Bone marrow (tissue), 2 donors: ENCODE data around the gene CPEB3.
"Not testable (repeated sequence)": the region's sequence is repeated elsewhere in the genome, so short reads cannot be mapped to it uniquely, and the experiment has no call there.

Experiments
- DNase-seq, 2 donors: peaks; one replicate each; lab custom pipeline; 2025; lab: John Stamatoyannopoulos, UW

Gene CPEB3

DNA sequence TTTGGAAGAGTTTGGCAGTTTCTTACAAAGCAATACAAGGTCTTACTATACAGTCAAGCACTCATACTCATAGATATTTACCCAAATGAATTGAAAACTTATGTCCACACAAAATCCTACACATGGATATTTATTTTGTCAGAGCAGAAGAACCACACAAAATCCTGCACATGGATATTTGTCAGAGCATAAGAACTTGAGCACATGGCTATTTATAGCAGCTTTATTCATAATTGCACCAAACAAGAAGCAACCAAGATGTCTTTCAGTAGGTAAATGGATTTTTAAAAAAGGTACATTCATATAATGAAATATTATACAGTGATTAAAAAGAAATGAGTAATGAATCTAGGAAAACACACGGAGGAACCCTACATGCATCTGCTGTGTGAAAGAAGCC is 251.9 kb downstream of the CPEB3 start:
- DNase-seq = no peak

DNA sequence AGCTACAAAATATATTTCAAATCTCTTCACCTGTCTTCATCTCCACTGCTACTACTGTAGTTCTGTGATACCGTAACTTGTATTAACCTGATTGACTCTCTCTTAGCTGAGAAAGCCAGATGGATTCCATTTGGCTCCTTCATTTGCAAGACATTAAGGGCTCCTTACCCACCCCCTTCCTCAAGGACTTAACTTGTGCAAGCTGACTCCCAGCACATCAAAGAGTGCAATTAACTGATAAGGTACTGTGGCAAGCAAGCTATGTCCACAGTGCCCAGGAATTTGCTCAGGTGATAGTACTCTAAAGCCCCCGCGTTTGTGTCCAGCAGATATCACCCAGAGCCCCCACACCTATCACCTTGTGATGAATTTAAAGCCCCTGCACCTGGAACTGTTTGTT is 257.8 kb downstream of the CPEB3 start:
- not testable (repeated sequence) for DNase-seq

DNA sequence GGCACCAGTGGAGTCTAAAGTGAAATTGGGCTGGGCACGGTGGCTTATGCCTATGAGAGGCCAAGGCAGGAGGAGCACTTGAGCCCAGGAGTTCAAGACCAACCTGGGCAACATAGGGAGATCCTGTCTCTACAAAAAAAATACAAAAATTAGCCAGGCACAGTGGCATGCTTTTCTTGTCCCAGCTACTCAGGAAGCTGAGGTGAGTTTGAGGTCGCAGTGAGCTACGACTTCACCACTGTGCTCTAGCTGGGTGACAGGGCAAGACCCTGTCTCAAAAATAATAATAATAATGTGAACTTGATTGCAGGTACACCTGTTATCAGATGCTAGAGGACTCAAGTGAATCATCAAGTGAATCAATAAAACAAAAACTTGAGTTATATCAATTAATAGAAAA is 259.3 kb downstream of the CPEB3 start:
- DNase-seq = no peak

DNA sequence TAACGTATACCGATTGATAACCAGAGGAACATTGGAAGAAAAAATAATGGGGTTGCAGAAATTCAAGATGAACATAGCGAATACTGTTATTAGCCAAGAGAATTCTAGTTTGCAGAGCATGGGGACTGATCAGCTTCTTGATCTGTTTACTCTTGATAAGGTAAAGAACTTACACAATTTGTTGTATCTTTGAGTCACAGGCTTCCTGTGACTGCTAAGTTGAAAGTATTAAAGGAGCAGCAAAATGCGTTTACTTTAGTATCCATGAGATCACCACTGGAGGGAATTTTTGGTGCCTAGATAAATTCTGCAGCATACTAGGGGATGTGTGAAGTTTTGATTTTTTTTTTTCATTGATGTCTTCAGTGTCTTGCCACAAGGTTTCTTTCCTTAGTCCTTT is 263.7 kb downstream of the CPEB3 start:
- DNase-seq = no peak

DNA sequence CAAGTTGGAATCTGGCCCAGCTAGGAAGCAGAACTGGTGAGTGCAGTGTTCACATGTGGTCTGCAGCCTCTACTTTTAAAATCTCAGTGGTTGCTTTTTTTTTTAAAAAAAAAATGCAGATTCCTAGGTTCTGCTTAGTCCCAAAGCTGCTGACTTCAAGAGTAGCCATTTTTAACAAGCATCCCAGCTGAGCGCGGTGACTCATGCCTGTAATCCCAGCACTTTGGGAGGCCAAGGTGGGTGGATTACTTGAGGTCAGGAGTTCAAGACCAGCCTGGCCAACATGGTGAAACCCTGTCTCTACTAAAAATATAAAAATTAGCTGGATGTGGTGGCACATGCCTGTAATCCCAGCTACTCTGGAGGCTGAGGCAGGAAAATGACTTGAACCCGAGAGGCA is 265.5 kb downstream of the CPEB3 start:
- DNase-seq = not testable (repeated sequence)

DNA sequence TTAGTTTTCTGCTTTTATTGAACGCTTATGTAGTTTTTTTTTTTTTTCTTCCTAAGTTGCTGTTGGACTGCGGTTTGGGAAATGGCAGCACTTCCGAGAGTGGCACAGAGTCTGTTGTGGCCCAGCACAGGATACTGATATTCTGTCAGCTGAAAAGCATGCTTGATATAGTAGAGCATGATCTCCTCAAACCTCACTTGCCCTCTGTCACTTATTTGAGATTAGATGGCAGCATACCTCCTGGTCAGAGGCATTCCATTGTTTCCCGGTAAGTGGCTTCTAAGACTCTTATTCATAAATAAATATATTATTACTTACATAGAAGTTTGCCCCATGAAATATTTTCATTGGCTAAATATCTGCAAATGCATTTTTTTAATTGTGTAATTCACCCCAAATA is 266.2 kb downstream of the CPEB3 start:
- DNase-seq = no peak

DNA sequence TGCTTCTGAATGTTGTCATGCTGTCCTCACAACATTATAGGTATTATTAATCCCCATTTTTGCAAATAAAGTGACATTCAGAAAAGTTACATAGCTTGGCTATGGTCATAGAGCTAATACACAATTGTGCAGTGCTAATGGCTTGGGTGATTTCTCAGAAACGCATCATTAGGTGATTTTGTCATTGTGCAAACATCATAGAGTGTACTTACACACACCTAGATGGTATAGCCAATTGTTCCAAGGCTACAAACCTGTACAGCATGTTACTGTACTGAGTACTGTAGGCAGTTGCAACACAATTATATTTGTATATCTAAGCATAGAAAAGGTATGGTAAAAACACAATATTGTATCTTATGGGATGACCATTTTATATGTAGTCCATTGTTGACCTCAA is 276.3 kb downstream of the CPEB3 start:
- no peak for DNase-seq

DNA sequence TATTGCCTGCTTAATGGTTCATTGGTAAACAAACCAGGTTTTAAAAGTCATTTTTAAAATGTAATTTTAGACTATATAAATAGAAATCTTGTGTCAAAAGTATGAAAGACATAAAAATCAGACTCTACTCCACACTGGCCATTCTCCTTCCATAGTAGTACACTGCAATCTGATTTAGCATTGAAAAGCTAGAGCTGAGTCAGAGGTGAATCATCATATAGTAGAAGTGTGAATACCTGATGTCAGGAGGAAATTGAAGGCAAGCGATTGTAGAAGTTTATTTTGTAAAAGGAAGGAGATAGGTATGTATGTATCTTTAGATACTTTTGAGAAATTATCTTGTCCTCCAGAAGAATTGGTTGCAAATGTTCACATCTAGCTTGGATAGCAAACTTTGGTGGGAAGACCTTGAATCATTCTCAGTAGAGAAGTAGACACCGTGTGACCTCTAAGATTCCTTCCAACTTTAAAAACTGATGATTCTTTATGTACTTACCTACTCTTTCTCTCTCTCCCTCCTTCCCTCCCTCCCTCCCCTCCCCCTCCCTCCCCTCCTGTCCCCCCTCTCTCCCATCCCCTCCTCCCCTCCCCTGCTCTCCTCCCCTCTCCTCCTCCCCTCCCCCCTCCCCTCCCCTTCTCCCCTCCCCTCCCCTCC is 279.2 kb downstream of the CPEB3 start:
- peak in 1 of 2 donors; percentile 3 for DNase-seq

DNA sequence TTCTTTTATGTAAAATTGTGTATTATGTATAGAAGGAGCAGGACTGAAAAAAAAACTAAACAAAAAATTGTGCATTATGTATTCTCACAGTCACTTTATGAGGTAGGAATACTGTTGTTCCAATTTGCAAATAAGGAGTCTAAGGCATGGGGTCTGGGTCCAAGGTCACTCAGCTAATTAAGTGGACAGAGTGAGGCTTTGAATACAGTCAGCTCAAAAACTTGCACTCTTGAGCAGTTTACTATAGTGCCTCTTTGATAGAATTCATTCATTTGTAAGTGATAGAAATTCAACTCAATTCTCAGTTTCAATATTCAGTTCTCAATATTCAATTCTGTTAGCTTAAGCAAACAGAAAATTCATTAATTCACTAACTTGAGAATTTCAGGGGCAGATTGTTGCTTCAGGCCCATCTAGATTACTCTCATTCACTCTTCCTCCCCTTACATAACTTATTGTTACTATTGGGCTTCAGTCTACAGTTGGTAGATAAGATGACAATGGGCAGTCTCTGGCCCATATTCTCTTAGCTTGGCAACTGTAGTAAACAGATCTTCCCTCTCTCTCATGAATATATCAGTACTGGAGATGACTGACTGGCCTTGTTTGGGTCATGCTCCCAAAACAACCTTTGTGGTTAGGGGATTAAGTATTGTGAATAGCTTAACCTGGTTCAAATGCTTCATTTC is 280.7 kb downstream of the CPEB3 start:
- DNase-seq = no peak

DNA sequence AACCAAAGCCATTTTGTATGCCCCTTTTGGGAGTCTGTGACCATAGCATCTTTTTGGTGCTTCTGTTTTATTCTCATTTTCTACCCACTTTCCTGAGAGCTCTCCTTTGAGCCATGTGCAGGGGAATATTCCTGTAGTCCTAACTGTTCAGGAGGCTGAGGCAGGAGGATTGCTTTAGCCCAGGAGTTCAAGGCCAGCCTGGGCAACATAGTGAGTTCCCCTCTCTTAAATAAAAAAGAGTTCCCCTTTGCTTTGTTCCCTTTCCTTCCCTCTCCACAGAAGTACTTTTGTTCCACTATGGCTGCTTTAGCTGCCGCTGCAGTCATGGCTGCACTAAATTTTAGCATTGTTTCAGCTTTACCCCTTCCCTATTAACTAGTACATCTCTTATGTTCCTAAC is 281.4 kb downstream of the CPEB3 start:
- DNase-seq = no peak

DNA sequence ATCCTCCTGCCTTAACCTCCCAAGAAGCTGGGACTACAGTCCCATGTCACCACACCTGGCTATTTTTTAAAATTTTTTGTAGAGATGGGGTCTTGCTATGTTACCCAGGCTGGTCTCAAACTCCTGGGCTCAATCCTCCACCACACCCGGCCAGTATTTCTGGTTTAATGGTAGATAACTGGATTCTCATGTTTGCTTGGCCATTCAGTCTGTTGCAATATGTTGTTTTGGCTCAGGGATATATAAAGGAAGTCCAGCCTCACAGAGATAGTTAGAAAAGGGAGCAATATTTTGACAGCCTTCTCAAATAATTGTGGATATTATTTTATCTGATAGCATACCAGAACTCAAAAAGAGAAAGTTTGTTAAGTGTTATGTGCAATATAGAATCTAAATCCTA is 284.9 kb downstream of the CPEB3 start:
- no peak for DNase-seq

DNA sequence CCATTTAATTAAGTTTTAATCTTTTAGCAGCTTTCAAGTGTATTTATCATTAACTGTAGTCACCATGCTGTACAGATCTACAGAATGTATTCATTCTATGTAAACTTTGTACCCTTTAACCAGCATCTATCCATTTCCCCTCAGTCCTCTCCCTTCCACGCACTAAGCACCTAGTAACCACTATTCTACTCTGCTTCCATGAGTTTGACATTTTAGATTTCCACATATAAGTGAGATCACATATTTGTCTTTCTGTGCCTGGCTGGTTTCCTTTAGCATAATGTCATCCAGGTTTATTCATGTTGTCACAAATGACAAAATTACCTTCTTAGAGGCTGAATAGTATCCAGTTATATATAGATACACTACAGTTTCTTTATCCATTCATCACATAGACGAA is 287.6 kb downstream of the CPEB3 start:
- no peak for DNase-seq

DNA sequence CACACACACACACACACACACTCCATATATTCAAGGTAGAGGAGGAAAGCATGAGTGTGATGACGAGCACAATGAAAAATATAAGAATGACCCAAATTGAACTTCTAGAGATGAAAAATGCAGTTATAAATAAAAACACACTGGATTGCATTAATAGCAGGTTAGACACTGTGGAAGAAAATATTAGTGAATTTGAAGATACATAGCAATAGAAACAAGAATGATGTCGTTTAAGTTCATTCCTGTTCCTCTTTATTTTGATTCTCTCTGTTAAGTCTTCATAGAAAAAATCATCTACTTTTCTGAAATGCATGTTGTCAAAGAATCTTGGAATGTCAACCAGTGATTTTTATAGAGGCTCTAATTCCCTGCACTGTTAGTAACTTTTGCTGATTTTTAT is 288.9 kb downstream of the CPEB3 start:
- DNase-seq = no peak

DNA sequence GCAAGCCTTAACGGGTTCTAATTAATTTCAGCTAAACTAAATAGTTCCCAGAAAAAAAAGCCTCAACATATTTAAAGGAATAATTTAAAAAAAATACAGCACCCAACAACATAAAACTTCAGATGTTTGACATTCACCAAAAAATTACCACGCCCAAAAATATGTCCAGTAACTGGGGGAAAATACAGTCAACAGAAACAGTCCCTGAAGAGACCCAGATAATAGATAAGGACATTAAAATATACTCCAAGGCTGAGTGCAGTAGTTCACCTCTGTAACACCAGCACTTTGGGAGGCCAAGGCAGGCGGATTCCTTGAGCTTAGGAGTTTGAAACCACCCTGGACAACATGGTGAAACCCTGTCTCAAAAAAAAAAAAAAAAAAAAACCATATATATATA is 289.3 kb downstream of the CPEB3 start:
- DNase-seq = no peak
